DOHH2 (cell line): ENCODE results near the gene HAND1.

ENCODE experiments used
- H3F3A ChIP-seq: fragments of 200-600 bp; sonication (generic), shearing (Covaris generic); 2 replicates; pipeline ENCODE4 v1.6.0; 2016; ENCODE audit warnings: antibody characterized with exemption, mild to moderate bottlenecking; ENCODE audit not compliant: control insufficient read depth, insufficient read depth
- H3K27ac ChIP-seq: fragments of 200-600 bp; sonication (generic); 2 replicates; pipeline ENCODE4 v1.5.1; 2014; ENCODE audit warnings: low read depth, mild to moderate bottlenecking, low read length, moderate library complexity
- H3K27me3 ChIP-seq: fragments of 200-600 bp; sonication (generic); 2 replicates; pipeline ENCODE4 v1.6.1; 2014; ENCODE audit warnings: mild to moderate bottlenecking, low read length, mixed read lengths; ENCODE audit not compliant: control insufficient read depth
- H3K36me3 ChIP-seq: fragments of 200-600 bp; sonication (generic); 2 replicates; pipeline ENCODE4 v1.6.1; 2014; ENCODE audit warnings: mild to moderate bottlenecking, low read length, moderate library complexity, mixed read lengths; ENCODE audit not compliant: control insufficient read depth
- H3K4me1 ChIP-seq: fragments of 200-600 bp; sonication (generic); 2 replicates; pipeline ENCODE4 v1.6.1; 2014; ENCODE audit warnings: mild to moderate bottlenecking, low read length, mixed read lengths; ENCODE audit not compliant: control insufficient read depth
- H3K4me2 ChIP-seq: fragments of 200-600 bp; sonication (generic); 2 replicates; pipeline ENCODE4 v1.6.0; 2014; ENCODE audit warnings: mild to moderate bottlenecking, low read length, moderate library complexity
- H3K4me3 ChIP-seq: fragments of 200-600 bp; sonication (generic); 2 replicates; pipeline ENCODE4 v1.5.1; 2014; ENCODE audit warnings: mild to moderate bottlenecking, low read length, mixed read lengths
- H3K79me2 ChIP-seq: fragments of 200-600 bp; sonication (generic); 2 replicates; pipeline ENCODE4 v1.6.1; 2014; ENCODE audit warnings: mild to moderate bottlenecking, low read length, mixed read lengths; ENCODE audit not compliant: control insufficient read depth
- H3K9me2 ChIP-seq: fragments of 200-600 bp; sonication (generic); replicated peaks from 2 replicates; pipeline ENCODE4 v1.6.1; 2014; ENCODE audit warnings: mild to moderate bottlenecking, low read length, mixed read lengths; ENCODE audit not compliant: control insufficient read depth
- H3K9me3 ChIP-seq: fragments of 200-600 bp; sonication (generic); 2 replicates; pipeline ENCODE4 v1.6.1; 2014; ENCODE audit warnings: antibody characterized with exemption, low read length, mixed read lengths; ENCODE audit not compliant: control insufficient read depth, insufficient read depth
- H4K20me1 ChIP-seq: fragments of 200-600 bp; sonication (generic); 2 replicates; pipeline ENCODE4 v1.6.0; 2014; ENCODE audit warnings: low read depth, mild to moderate bottlenecking, antibody characterized with exemption, low read length, moderate library complexity; ENCODE audit not compliant: control insufficient read depth, insufficient read depth
- CTCF ChIP-seq: fragments of 200-600 bp; sonication (generic); IDR thresholded peaks from one replicate; pipeline ENCODE4 v1.5.1; 2014; ENCODE audit warnings: antibody characterized with exemption, mild to moderate bottlenecking, low read depth, low read length; ENCODE audit not compliant: poor library complexity, severe bottlenecking
- EZH2phosphoT487 ChIP-seq: fragments of 200-600 bp; sonication (generic); IDR thresholded peaks from 2 replicates; pipeline ENCODE4 v1.6.1; 2017; ENCODE audit warnings: borderline replicate concordance, mild to moderate bottlenecking, antibody characterized with exemption, low read length, moderate library complexity, mixed read lengths

Gene HAND1

GRCh38 chr5:154486427-154486866 lies 8.4 kb upstream of the HAND1 start:
- H3K27me3 ChIP-seq, result peaks cover 68% of the 10 kb centered on the region
- no peaks in the 10 kb centered on the region for H3K9me3 ChIP-seq
- no peak overlapping the region for H3K4me3 ChIP-seq
- H3F3A ChIP-seq, result no peaks in the 10 kb centered on the region
- H3K27ac ChIP-seq, result no peak overlapping the region
- H4K20me1 ChIP-seq, result no peaks in the 10 kb centered on the region
- TF ChIP-seq CTCF (no peak), EZH2phosphoT487 (no peak)
- H3K4me1 ChIP-seq, result no peaks in the 10 kb centered on the region
- no peaks in the 10 kb centered on the region for H3K9me2 ChIP-seq
- H3K79me2 ChIP-seq, result no peaks in the 10 kb centered on the region
- H3K36me3 ChIP-seq, result no peaks in the 10 kb centered on the region
- H3K4me2 ChIP-seq, result no peak overlapping the region

- H3K27me3 ChIP-seq, result peaks cover 73% of the 10 kb centered on the region
- H3K9me3 ChIP-seq, result no peaks in the 10 kb centered on the region
- no peak overlapping the region for H3K27ac ChIP-seq
- no peaks in the 10 kb centered on the region for H3K79me2 ChIP-seq
- no peak overlapping the region for H3K4me3 ChIP-seq
- no peaks in the 10 kb centered on the region for H3K36me3 ChIP-seq
- no peaks in the 10 kb centered on the region for H3K9me2 ChIP-seq
- no peaks in the 10 kb centered on the region for H4K20me1 ChIP-seq
- H3K4me1 ChIP-seq, result no peaks in the 10 kb centered on the region
- no peaks in the 10 kb centered on the region for H3F3A ChIP-seq
- H3K4me2 ChIP-seq, result no peak overlapping the region
- TF ChIP-seq CTCF, result no peak
- no peak for TF ChIP-seq EZH2phosphoT487
Observed at GRCh38 chr5:154485850-154486426, 7.9 kb upstream of the HAND1 start.

GRCh38 chr5:154485096-154485491 lies 7.1 kb upstream of the HAND1 start:
- Histone ChIP-seq H3K27ac (no peak overlapping the region), H3K9me3 (no peaks in the 10 kb centered on the region), H3K79me2 (no peaks in the 10 kb centered on the region), H3K36me3 (no peaks in the 10 kb centered on the region), H4K20me1 (no peaks in the 10 kb centered on the region), H3K4me1 (no peaks in the 10 kb centered on the region), H3K4me2 (no peak overlapping the region), H3K27me3 (peaks cover 82% of the 10 kb centered on the region), H3K4me3 (no peak overlapping the region), H3F3A (no peaks in the 10 kb centered on the region), H3K9me2 (no peaks in the 10 kb centered on the region)
- no peak for TF ChIP-seq EZH2phosphoT487
- no peak for TF ChIP-seq CTCF
